HG03439 (cell line): ENCODE data around the gene TEC.

Experiments used
- ATAC-seq: cut with Tn5 transposase; IDR thresholded peaks from one replicate; pipeline ENCODE4 v1.9.1; 2021; ENCODE audit warnings: mild to moderate bottlenecking, moderate library complexity; ENCODE audit not compliant: unreplicated experiment

TEC gene

GRCh38 chr4:48127682-48128404, 141.8 kb downstream of the TEC start:
- peak; percentile 75 for ATAC-seq

GRCh38 chr4:48127231-48127630, 142.4 kb downstream of the TEC start:
- no peak for ATAC-seq

GRCh38 chr4:48126621-48127020, 143.0 kb downstream of the TEC start:
- no peak for ATAC-seq

- ATAC-seq, result no peak
Observed at GRCh38 chr4:48124870-48125269, 144.8 kb downstream of the TEC start.

- ATAC-seq, result no peak
Observed at GRCh38 chr4:48122756-48123155, 146.9 kb downstream of the TEC start.

GRCh38 chr4:48121180-48121579, 148.5 kb downstream of the TEC start:
- ATAC-seq, result no peak

- ATAC-seq, result no peak
Observed at GRCh38 chr4:48120132-48120531, 149.5 kb downstream of the TEC start.

- no peak for ATAC-seq
Observed at GRCh38 chr4:48119646-48120045, 150.0 kb downstream of the TEC start.

- ATAC-seq, result no peak
Observed at GRCh38 chr4:48118081-48118480, 151.6 kb downstream of the TEC start.

- ATAC-seq, result no peak
Observed at GRCh38 chr4:48116582-48116981, 153.1 kb downstream of the TEC start.

- ATAC-seq, result no peak
Observed at GRCh38 chr4:48114412-48114811, 155.2 kb downstream of the TEC start.

GRCh38 chr4:48112017-48112667, 157.5 kb downstream of the TEC start:
- ATAC-seq, result no peak

GRCh38 chr4:48110452-48110978, 159.1 kb downstream of the TEC start:
- ATAC-seq, result no peak

- ATAC-seq, result no peak
Observed at GRCh38 chr4:48109413-48110263, 160.0 kb downstream of the TEC start.

GRCh38 chr4:48108309-48109073, 161.1 kb downstream of the TEC start:
- ATAC-seq, result no peak

GRCh38 chr4:48105230-48105629, 164.4 kb downstream of the TEC start:
- ATAC-seq, result no peak

GRCh38 chr4:48103483-48104139, 166.0 kb downstream of the TEC start:
- ATAC-seq, result no peak

GRCh38 chr4:48102303-48102702, 167.3 kb downstream of the TEC start:
- ATAC-seq, result no peak

GRCh38 chr4:48100256-48100655, 169.4 kb downstream of the TEC start:
- ATAC-seq, result no peak

GRCh38 chr4:48095441-48095840, 174.2 kb downstream of the TEC start:
- ATAC-seq, result no peak
